ENCODE measurements around the gene ACIN1. TPM values are rescaled to one million over a fixed set of nuclear protein-coding genes. Genes with fewer than 3 reads are reported as not detected.

ACIN1 gene
- total RNA-seq (2021) (113 and 171 TPM in 2 replicates), Bru-seq, nascent RNA (percentile 91 among the genes with signal in this experiment), BruChase-seq, experiment 1, labeled RNA remaining after a 2-hour chase (percentile 95 among the genes with signal in this experiment), BruChase-seq, experiment 2, labeled RNA remaining after a 6-hour chase (percentile 93 among the genes with signal in this experiment)
- long read RNA-seq, full-length matches to known transcripts, result 17 of 59 reads
- long read RNA-seq, partial matches to known transcripts, result 7 of 59 reads
- long read RNA-seq, other reads (novel, unspliced or antisense), result 35 of 59 reads

- Histone ChIP-seq H3K27ac (peak within 1 kb of the TSS; percentile 89), H3K79me2 (ENCODE audit: low read depth) (peaks cover 80% of the 10 kb centered on the region), H3K9me2 (ENCODE audit: insufficient read depth) (no peaks in the 10 kb centered on the region), H3K36me3 (ENCODE audit: low read depth) (peaks cover 44% of the 10 kb centered on the region; the same call in 1 of the 2 replicates), H2AFZ (peak within 1 kb of the TSS; percentile 82), H3K4me1 (replicated peaks; ENCODE audit: insufficient read depth) (peaks cover 25% of the 10 kb centered on the region), H3F3A (ENCODE audit: insufficient read depth, low read depth) (peaks cover 8% of the 10 kb centered on the region), H4K20me1 (ENCODE audit: insufficient read depth) (peaks cover 12% of the 10 kb centered on the region), H3K4me3 (peak within 1 kb of the TSS; percentile 98), H3K4me2 (peak within 1 kb of the TSS; percentile 98), H3K27me3 (ENCODE audit: insufficient read depth, low read depth) (no peaks in the 10 kb centered on the region), H3K9me3 (ENCODE audit: insufficient read depth, low read depth) (no peaks in the 10 kb centered on the region)
- intact Hi-C loops (cut with micrococcal nuclease; ENCODE audit: unreplicated experiment), result loop anchor here (2.0 kb wide), 1 partner anchor 16 kb away; no protein-coding TSS in a partner anchor
- ChIA-PET POLR2A (ENCODE audit: unreplicated experiment) (interaction anchor here (0.6 to 1.2 kb wide), 16 partner anchors 13 to 234 kb away, joined by 3 to 13 read pairs (median 4); partner anchors contain the start of genes AJUBA and PRMT5), CTCF (interaction anchor here (0.6 to 2.0 kb wide), 7 partner anchors 12 to 283 kb away, joined by 3 to 14 read pairs (median 4); no protein-coding TSS in a partner anchor)
- TF ChIP-seq CTCF (conservative IDR thresholded peaks at IDR 0.05), result no peak
- TF ChIP-seq EZH2 (IDR thresholded peaks at IDR 0.05; ENCODE audit: low read depth), result no peak
- peak in 1 of 2 experiments; percentile 69 for DNase-seq
- no TSS peak for BruUV-seq (replicated peaks)
Observed at GRCh38 chr14:23094666-23095195, at the start of gene ACIN1. Gene ACIN1 (minus strand): TSS chr14:23095136. CDS start chr14:23095112, 24 bp downstream.

- no peaks in the 10 kb centered on the region for H4K20me1 ChIP-seq (ENCODE audit: insufficient read depth)
- no peaks in the 10 kb centered on the region for H3K36me3 ChIP-seq (ENCODE audit: low read depth)
- BruUV-seq (replicated peaks), result no TSS peak
- ChIA-PET CTCF (no interaction called here), POLR2A (ENCODE audit: unreplicated experiment) (no interaction called here)
- no peak for TF ChIP-seq CTCF (conservative IDR thresholded peaks at IDR 0.05)
- TF ChIP-seq EZH2 (IDR thresholded peaks at IDR 0.05; ENCODE audit: low read depth), result no peak
- H3K27me3 ChIP-seq (ENCODE audit: insufficient read depth, low read depth), result no peaks in the 10 kb centered on the region
- intact Hi-C loops (cut with micrococcal nuclease; ENCODE audit: unreplicated experiment), result no loop called here
- no peak overlapping the region for H2AFZ ChIP-seq
- no peak overlapping the region for H3K4me3 ChIP-seq
- DNase-seq, result no peak
- peaks cover 30% of the 10 kb centered on the region for H3K4me1 ChIP-seq (replicated peaks; ENCODE audit: insufficient read depth)
- no peaks in the 10 kb centered on the region for H3K79me2 ChIP-seq (ENCODE audit: low read depth)
- no peaks in the 10 kb centered on the region for H3K9me2 ChIP-seq (ENCODE audit: insufficient read depth)
- H3K9me3 ChIP-seq (ENCODE audit: insufficient read depth, low read depth), result no peaks in the 10 kb centered on the region
- H3K27ac ChIP-seq, result no peak overlapping the region
- no peak overlapping the region for H3K4me2 ChIP-seq
- H3F3A ChIP-seq (ENCODE audit: insufficient read depth, low read depth), result peaks cover 5% of the 10 kb centered on the region; the same call in 1 of the 2 replicates
Observed at GRCh38 chr14:23143911-23144310, 49.0 kb upstream of the ACIN1 start.

- Histone ChIP-seq H3F3A (ENCODE audit: insufficient read depth, low read depth) (peaks cover 5% of the 10 kb centered on the region; the same call in 1 of the 2 replicates), H3K27me3 (ENCODE audit: insufficient read depth, low read depth) (no peaks in the 10 kb centered on the region), H3K36me3 (ENCODE audit: low read depth) (no peaks in the 10 kb centered on the region), H3K4me3 (no peak overlapping the region), H3K9me3 (ENCODE audit: insufficient read depth, low read depth) (no peaks in the 10 kb centered on the region), H3K79me2 (ENCODE audit: low read depth) (no peaks in the 10 kb centered on the region), H4K20me1 (ENCODE audit: insufficient read depth) (no peaks in the 10 kb centered on the region), H2AFZ (no peak overlapping the region), H3K27ac (no peak overlapping the region), H3K9me2 (ENCODE audit: insufficient read depth) (no peaks in the 10 kb centered on the region), H3K4me2 (no peak overlapping the region), H3K4me1 (replicated peaks; ENCODE audit: insufficient read depth) (peaks cover 36% of the 10 kb centered on the region)
- intact Hi-C loops (cut with micrococcal nuclease; ENCODE audit: unreplicated experiment), result no loop called here
- BruUV-seq (replicated peaks), result no TSS peak
- TF ChIP-seq EZH2 (IDR thresholded peaks at IDR 0.05; ENCODE audit: low read depth) (no peak), CTCF (conservative IDR thresholded peaks at IDR 0.05) (no peak)
- ChIA-PET POLR2A (ENCODE audit: unreplicated experiment) (no interaction called here), CTCF (no interaction called here)
- DNase-seq, result no peak
Observed at GRCh38 chr14:23142826-23143225, 47.9 kb upstream of the ACIN1 start.
